ENCODE data around the gene TKFC.
A peak's percentile ranks its signal among the peaks of the same experiment; 100 is the strongest.

TKFC gene

DNA sequence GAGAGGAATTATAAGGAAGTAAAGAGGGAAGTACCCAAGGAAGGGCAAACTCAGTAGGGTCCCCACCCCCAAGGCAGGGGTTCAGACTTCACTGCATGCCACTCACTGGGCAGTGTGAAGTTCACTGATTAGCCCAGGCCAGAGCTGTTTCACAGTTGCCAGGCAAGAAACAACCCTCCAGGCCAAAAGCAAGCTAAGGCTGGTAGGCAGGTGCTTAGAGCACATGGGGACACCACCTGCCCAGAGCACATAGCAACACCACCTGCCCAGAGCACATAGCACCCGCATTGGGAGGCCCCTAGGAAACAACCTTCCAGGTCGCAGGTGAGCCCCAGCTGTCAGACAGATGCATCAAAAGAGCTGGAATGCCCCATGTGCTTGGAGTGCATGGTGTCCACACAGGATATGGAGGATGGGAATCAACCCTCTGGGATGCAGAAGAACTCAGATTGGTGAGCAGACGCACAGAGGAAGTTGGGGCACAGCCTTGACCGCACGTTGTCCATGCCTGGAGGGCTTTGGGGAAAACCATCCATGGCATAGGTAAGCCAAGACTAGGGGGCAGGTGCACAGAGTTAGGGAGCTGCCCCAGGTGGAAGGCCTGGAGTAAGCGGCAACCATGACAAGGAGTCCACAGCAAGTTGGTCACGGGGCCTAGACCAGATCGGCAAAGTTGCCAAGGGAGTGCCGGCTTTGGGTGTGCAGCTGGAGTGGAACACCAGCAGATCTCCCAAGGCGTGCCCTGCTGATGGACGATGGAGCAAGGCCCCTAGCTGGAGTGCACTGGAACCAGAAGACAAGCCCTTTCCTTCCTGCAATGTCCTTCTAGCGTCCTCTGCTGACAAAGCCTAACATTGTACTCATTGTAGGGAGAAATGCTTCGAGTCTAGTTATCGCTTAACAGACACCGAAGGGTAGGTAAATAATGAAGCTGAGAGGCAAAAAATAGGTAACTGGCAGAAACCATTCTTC, 51.5 kb downstream of the TKFC start:
- no peak overlapping the region for H3K4me3 ChIP-seq (ENCODE audit: low read depth, low read length)
- DNase-seq (ENCODE audit: low read depth), result no peak
- TF ChIP-seq, protein P1, sequence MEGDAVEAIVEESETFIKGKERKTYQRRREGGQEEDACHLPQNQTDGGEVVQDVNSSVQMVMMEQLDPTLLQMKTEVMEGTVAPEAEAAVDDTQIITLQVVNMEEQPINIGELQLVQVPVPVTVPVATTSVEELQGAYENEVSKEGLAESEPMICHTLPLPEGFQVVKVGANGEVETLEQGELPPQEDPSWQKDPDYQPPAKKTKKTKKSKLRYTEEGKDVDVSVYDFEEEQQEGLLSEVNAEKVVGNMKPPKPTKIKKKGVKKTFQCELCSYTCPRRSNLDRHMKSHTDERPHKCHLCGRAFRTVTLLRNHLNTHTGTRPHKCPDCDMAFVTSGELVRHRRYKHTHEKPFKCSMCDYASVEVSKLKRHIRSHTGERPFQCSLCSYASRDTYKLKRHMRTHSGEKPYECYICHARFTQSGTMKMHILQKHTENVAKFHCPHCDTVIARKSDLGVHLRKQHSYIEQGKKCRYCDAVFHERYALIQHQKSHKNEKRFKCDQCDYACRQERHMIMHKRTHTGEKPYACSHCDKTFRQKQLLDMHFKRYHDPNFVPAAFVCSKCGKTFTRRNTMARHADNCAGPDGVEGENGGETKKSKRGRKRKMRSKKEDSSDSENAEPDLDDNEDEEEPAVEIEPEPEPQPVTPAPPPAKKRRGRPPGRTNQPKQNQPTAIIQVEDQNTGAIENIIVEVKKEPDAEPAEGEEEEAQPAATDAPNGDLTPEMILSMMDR (IDR thresholded peaks at IDR 0.05; ENCODE audit: control insufficient read depth, extremely low read depth, insufficient read depth), result peak; percentile 29; the same call in 1 of the 2 replicates

DNA sequence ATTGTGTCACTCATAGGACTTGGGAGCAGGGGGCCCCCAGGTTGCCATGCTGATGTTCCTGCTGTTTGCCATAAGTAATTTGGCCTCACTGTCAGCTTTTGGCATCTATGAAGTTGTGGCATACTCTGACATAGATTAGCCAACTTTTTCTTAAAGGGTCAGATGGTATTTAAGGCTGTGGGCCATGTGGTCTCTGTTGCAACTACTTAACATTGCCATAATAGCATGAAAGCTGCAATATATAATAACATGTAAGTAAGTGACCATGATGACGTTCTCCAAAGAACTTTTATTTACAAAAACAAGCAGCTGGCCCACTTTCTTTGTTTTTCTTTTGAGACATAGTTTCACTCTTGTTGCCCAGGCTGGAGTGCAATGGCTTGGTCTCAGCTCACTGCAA, 57.1 kb downstream of the TKFC start:
- TF ChIP-seq, protein P1 (IDR thresholded peaks at IDR 0.05; ENCODE audit: control insufficient read depth, extremely low read depth, insufficient read depth), result no peak
- H3K4me3 ChIP-seq (ENCODE audit: low read depth, low read length), result no peak overlapping the region
- no peak for DNase-seq (ENCODE audit: low read depth)

DNA sequence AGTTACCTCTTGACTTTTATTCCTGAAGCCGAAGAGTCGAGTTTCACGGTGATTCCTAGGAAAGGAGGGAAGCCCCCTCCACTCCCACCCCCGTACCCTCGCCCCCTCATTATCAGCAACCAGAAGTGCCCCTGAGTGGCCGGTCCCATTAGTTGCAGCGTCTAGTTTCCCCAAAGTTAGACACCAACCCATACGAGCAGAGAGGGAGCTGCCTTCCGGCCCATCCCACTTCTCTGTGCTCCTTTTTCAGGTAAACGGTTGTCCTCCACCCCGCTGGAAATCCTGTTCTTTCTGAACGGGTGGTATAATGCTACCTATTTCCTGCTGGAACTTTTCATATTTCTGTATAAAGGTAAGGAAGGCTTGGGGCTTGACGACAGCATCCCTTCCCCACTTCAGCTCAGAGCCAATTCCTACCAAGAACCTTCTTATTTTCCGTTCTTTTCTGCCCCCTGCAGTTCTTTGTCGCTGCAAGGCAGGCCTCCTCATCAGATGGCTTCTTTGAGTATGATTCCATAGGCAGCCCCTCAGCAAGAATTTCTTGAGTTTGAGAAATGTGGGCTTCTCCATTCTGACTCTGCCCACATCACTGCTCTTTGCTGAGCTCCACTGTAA, 60.1 kb downstream of the TKFC start:
- DNase-seq (ENCODE audit: low read depth), result no peak
- peak overlapping the region; percentile 38 for H3K4me3 ChIP-seq (ENCODE audit: low read depth, low read length)
- TF ChIP-seq, protein P1 (IDR thresholded peaks at IDR 0.05; ENCODE audit: control insufficient read depth, extremely low read depth, insufficient read depth), result no peak

All from LNCaP clone FGC (cell line).